Lung microvascular endothelial cell (primary cell): ENCODE results near the gene HOXA6. TPM values are rescaled to one million over a fixed set of nuclear protein-coding genes. Genes with fewer than 3 reads are reported as not detected.

ENCODE experiments used
- DNase-seq, 2 donors: peaks; one replicate each; pipeline versions ENCODE4 v3.0.0 to v3.0.0-alpha.2; 2010; ENCODE audit warnings: low read depth in 2 of 2
- total RNA-seq: library from RNA; depleted of rRNA; stranded (reverse); fragments of >200 nt; gene quantifications from 2 replicates; pipeline ENCODE4 v1.2.1, GENCODE V29; 2014

The HOXA6 gene
- total RNA-seq, 1 donor from 2014 or later, result 2.4 TPM

- peak in 1 of 2 donors; percentile 12 for DNase-seq
Observed at GRCh38 chr7:27099453-27100370, 47.9 kb downstream of the HOXA6 start.

DNA sequence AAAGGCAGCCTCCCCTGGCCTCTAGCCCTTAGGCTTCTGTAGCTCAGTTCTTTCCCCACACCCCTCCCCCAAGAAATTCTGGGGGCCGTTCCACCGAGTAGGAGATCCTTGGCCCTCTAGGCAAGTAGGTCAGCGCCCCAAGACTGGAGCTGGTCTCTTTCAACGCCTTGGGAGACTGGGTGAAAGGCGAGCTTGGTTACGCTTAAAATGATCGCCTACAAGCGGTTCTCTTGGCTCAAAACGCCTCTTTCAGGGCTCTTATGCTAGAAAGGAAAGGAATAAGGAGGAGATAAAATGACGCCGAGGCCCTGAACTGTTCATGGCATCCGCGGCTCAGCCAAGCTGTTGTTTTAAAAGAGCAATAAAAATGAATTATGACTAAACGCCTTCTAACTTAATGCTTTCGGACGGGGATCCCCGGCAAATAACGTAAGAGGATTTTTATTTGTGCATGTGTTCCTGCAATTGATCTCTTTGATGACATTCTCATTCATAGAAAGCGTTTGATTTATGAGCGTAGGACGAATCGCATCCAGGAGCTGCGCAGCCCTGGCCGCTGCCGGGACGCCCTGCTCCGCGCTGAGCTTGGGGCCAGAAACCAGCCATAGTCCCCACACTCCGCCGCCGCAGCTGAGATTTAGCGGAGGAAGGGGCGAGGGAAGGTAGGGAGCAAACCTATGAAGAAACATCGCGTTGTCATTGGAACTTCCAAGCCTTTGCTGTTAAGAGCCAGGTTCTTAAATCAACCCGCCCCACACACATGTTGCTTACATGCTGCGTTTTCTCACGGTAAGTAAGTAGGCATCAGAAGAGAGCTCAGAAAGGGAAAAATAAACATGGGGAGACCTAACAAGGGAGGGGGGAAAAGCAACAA is 48.8 kb downstream of the HOXA6 start:
- peak; percentile 75 to 76 for DNase-seq

GRCh38 chr7:27097686-27098577 is 49.6 kb downstream of the HOXA6 start:
- peak; percentile 65 for DNase-seq

GRCh38 chr7:27096768-27097514 is 50.6 kb downstream of the HOXA6 start:
- DNase-seq, result peak; percentile 61 to 74

- DNase-seq, result peak; percentile 96 to 97
Observed at GRCh38 chr7:27095897-27096767, 51.4 kb downstream of the HOXA6 start, which contains the start of gene HOXA1. TSS of gene HOXA1 (minus strand) at chr7:27096000. CDS start at chr7:27095912, 88 bp downstream.

Other genes starting within 250 kb of the HOXA6 start
- 0.40 and 0.44 TPM in 2 replicates for gene HOXA1, start 51.8 kb downstream of the HOXA6 start, total RNA-seq
- gene HOXA2, start 45.1 kb downstream of the HOXA6 start, total RNA-seq, result 0.20 and 0.22 TPM in 2 replicates
- 0.22 and 0.79 TPM in 2 replicates for gene HOXA4, start 17.0 kb downstream of the HOXA6 start, total RNA-seq
- 5.8 and 7.0 TPM in 2 replicates for gene HOXA5, start 4.1 kb downstream of the HOXA6 start, total RNA-seq
- 2.4 and 5.0 TPM in 2 replicates for gene HOXA3, start 4.8 kb upstream of the HOXA6 start, total RNA-seq
- gene HOXA7, start 8.9 kb upstream of the HOXA6 start, total RNA-seq, result 1.5 and 1.8 TPM in 2 replicates
- gene HOXA9, start 17.8 kb upstream of the HOXA6 start, total RNA-seq, result 2.0 and 3.9 TPM in 2 replicates
- under 0.01 and 2.0 TPM in 2 replicates for gene HOXA10, start 26.5 kb upstream of the HOXA6 start, total RNA-seq
- gene HOXA11, start 37.5 kb upstream of the HOXA6 start, total RNA-seq, result 0.22 TPM in 1 of 2 replicates, not detected in the other
- gene HOXA13, start 52.3 kb upstream of the HOXA6 start, total RNA-seq, result not detected in 2 replicates
- not detected in 2 replicates for gene EVX1, start 95.0 kb upstream of the HOXA6 start, total RNA-seq